Measurements from ENCODE around the gene SMTN.
A peak's percentile ranks its signal among the peaks of the same experiment; 100 is the strongest.
"Not testable (repeated sequence)": the region's sequence is repeated elsewhere in the genome, so short reads cannot be mapped to it uniquely, and the experiment has no call there.

The SMTN gene

DNA sequence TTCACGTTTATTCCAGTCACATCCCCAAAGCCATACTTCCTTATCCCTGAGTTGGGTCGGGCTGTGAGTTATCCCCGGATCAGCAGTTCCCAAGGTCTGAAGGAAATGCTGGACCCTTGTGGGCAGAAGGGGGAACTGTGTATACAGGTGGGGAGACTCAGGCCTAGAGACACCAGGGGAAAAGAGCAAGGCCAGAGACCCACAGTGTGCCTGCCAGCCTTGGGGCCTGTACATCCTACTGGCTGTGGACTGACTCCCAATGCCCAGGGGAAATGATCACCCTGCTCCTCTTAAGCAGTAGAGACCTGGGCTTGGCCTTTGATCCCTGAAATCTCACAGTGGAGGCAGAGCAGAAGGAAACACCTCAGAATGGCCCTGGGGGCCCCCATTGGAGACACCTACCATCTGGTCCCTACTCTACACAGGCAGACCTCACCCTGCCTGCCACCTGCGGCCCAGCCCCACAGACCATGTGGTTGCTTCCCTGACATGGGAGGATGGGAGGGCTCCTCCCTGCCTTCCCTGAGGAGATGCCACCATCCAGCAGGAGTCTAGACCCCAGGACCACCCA is 25.0 kb downstream of the SMTN start:
- DNase-seq, result no peak

GRCh38 chr22:31106731-31107177 is 25.6 kb downstream of the SMTN start:
- no peak for DNase-seq

DNA sequence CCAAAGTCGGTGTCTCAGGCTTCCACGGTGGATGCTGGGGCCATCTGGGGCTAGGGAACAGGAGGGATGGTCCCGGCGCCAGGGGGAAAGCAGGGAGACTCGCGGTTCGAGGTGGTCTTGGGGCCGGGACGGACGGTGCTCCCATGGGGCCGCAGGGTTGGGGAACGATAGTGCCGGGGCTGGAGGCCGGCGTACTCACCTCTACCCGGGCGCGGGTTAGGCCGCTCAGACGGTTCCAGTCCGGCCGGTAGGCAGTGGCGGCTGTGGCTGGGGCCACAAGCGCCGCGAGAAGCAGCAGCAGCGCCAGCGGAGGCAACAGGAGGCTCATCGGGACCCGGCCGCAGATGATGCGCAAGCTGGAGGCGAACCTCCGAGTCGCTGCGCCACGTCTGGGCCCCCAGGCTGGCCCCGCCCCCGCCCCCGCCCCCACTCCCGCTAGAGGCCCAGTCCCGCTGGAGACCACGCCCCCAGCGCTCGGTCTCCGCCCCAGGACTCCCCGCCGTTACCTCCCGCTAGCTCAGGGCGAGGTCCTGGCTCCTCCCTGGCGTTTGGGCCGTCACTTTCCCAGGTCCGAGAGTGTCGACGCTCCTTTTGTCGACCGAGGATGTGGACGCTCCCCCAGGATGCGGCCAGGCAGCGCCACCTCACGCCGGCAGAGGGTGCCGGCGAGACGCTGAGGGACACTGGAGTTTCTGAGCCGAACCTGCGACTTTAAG is 26.2 kb downstream of the SMTN start, which contains the start of gene SELENOM:
Gene SELENOM (minus strand): TSS at position 391 of the 716 bp plus-strand sequence. CDS start 63 bp downstream, at position 328.
- DNase-seq, result peak; percentile 96

DNA sequence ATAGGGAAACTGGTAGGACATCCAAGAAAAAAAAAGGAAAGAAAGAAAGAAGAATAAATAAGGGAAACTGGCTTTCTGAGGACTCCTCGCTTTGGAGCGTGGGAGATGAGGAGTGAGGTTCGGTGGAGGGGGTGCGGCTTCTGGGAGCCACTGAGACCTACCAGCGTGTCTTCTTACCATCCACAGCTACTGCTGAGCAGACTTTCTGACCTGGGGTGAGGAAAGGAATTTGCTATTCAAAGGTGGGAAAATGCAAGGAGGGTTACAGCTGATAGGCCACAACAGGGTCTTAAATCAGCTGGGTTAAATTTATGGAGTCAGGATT is 26.7 kb downstream of the SMTN start:
- DNase-seq, result no peak

GRCh38 chr22:31112547-31113091 is 31.5 kb downstream of the SMTN start:
- not testable (repeated sequence) for DNase-seq

GRCh38 chr22:31118046-31118820 is 37.1 kb downstream of the SMTN start:
- no peak for DNase-seq

DNA sequence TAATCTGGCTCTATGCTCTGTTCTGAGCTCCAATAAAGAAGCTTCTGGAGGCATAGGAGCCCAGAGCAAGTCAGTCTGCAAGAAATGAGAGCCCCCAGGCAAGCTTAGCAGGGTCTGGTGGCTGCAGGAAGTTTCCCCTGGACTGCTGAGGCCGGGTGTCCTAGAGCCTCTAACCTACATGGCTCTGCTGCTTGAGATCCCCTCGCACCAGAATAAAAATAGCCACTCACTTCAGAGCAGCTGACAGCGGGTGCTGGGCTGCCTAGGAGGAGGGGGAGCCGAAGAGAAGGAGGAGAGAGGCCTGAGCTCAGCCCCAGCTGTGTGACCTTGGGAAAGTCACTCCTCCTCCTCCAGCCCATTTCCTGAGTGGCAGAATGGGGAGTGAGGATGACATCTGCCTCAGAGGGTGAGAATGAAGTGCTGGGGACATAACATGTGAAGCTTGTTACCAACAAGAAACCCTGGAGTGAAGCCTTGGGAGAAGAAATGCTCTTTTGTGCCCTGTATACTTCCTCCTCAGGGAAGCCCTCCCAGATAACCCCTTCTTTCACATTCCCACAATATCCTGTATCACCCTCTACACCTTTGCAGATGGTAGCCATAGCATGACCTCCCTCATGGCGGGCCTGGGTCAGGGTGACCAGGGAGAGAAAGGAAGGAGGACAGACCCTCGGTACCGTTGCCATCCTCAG is 38.1 kb downstream of the SMTN start:
- no peak for DNase-seq

GRCh38 chr22:31120230-31120629 is 39.1 kb downstream of the SMTN start:
- DNase-seq, result no peak

GRCh38 chr22:31120642-31121041 is 39.5 kb downstream of the SMTN start:
- no peak for DNase-seq

DNA sequence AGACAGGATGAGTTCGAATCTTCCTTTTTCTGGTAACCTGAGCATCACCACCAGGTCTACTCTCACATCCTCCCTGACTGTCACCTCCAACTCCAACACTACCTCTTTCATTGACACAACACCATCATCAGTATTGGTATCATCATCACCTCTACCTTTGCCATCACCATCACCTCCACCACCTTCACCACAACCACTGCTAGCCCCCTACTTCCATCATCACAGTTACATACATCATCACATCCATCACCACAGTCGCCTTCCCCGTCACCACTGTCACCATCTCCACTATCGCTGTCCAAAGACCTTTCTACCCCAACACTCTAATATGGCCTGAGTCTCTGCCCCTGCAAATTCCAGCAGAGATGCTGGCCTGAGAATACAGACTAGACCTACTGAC is 40.3 kb downstream of the SMTN start:
- DNase-seq, result no peak

GRCh38 chr22:31122196-31122531 is 41.0 kb downstream of the SMTN start:
- DNase-seq, result no peak

- no peak for DNase-seq
These were observed 41.6 kb downstream of the SMTN start, which contains the start of gene INPP5J for GRCh38 chr22:31122532-31123291. TSS of gene INPP5J (plus strand) at chr22:31122966. CDS start at chr22:31123015, 49 bp downstream.

- DNase-seq, result no peak
These were observed 42.1 kb downstream of the SMTN start for GRCh38 chr22:31123292-31123602.

DNA sequence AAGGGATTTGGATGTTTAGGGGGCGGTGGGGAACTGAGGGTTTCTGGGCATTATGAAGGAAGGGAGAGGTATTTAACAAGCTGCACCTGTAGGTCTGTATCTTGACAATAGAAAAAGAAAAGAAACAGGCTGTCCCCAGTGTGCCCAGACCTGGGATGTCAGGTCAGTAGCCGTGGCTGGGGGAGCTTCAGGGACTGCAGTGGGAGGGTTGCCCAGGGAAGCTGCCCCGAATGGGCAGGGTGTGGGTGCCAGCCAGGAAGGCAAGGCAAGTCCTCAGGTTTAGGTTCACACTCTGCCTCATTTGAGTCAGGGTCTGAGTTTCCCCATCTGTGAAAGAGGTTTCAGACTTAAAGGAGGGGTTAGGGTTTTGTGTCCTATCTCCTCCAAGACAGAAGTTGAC is 43.2 kb downstream of the SMTN start:
- no peak for DNase-seq

DNA sequence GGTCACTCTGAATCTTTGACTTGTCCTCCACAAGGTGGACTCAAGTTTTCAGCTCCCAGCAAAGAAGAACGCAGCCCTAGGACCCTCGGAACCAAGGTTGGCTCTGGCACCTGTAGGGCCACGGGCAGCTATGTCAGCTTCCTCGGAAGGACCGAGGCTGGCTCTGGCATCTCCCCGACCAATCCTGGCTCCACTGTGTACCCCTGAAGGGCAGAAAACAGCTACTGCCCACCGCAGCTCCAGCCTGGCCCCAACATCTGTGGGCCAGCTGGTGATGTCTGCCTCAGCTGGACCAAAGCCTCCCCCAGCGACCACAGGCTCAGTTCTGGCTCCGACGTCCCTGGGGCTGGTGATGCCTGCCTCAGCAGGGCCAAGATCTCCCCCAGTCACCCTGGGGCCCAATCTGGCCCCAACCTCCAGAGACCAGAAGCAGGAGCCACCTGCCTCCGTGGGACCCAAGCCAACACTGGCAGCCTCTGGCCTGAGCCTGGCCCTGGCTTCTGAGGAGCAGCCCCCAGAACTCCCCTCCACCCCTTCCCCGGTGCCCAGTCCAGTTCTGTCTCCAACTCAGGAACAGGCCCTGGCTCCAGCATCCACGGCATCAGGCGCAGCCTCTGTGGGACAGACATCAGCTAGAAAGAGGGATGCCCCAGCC is 43.8 kb downstream of the SMTN start:
- no peak for DNase-seq

DNA sequence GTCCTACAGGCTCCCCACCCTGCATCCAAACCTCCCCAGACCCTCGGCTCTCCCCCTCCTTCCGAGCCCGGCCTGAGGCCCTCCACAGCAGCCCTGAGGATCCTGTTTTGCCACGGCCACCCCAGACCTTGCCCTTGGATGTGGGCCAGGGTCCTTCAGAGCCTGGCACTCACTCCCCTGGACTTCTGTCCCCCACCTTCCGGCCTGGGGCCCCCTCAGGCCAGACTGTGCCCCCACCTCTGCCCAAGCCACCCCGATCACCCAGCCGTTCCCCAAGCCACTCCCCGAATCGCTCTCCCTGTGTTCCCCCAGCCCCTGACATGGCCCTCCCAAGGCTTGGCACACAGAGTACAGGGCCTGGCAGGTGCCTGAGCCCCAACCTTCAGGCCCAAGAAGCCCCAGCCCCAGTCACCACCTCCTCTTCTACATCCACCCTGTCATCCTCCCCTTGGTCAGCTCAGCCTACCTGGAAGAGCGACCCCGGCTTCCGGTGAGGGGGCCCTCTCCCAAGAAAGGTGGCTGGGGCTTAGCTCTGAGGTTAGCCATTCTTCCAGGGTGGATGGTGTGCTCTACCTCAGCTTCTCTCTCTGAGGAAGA is 44.5 kb downstream of the SMTN start:
- no peak for DNase-seq

DNA sequence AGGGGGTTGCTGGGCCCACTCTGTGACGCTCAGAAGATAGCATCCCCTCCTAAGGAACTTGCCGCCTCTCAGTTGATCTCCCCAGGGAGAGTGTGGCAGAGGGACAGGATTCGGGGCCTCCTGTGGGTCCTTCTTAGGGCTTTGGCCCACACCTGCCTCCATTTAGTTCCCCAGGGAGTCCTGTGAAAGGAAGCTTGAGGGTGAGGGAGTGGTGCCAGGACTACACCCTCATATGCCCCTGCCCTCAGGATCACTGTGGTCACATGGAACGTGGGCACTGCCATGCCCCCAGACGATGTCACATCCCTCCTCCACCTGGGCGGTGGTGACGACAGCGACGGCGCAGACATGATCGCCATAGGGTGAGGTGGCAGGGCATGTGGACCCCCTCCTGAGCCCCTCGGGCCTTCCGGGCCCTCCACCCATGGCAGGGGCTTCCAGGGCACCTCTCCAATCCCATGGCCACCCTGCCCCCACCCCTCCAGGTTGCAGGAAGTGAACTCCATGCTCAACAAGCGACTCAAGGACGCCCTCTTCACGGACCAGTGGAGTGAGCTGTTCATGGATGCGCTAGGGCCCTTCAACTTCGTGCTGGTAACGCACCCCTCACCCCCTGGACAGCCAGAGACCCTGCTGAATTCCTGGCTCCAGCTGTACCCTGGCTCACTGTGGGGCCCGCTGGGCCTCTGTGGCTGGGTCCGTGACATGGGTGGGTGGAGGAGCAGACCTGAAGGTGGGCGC is 45.2 kb downstream of the SMTN start:
- DNase-seq, result no peak

DNA sequence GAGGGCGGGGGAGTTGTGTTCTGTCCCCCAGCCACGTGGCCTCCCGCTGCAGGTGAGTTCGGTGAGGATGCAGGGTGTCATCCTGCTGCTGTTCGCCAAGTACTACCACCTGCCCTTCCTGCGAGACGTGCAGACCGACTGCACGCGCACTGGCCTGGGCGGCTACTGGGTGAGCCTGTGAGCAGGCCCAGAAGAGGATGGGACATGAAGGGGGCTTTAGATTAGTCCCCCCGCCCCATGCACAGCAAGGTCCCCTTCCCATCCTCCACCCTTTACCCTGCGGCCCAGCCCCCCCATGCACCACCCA is 45.7 kb downstream of the SMTN start:
- DNase-seq, result no peak

GRCh38 chr22:31127181-31127772 is 46.2 kb downstream of the SMTN start:
- no peak for DNase-seq

DNA sequence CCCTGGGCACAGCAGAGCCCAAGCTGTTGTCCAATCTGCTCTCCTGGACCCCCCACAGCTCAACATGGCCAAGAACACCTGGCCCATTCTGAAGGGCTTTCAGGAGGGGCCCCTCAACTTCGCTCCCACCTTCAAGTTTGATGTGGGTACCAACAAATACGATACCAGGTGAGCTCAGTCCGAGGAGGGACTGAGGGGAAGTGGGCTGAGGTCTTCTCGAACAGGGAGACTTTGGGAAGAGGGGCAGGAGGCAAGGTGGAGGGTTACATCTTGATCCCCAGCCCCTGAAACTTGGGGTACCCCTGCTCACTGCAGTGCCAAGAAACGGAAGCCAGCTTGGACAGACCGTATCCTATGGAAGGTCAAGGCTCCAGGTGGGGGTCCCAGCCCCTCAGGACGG is 47.0 kb downstream of the SMTN start:
- no peak for DNase-seq

DNA sequence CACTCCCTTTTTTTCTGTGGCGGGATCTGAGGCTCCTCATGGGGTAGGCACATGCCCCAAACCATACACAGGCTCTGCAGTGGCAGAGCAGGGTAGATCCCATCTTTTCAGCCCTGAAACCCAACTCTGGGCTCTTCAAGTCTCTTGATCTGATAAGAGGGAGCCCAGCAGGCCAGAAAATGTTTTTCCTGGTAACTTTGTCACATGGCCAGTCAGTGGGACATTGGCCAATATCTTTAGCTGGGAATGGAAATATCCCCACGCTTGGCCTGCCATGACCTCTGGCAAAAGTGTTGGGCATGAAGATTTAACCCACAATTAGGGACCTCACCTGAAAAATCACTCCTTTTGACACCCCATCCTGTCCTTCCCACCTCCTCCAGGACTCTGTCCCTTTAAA is 49.8 kb downstream of the SMTN start:
- no peak for DNase-seq

All from inflammatory macrophage treated with lipopolysaccharide for 4 hours (primary cell).